Measurements from ENCODE around the gene RABEP2.

DNA sequence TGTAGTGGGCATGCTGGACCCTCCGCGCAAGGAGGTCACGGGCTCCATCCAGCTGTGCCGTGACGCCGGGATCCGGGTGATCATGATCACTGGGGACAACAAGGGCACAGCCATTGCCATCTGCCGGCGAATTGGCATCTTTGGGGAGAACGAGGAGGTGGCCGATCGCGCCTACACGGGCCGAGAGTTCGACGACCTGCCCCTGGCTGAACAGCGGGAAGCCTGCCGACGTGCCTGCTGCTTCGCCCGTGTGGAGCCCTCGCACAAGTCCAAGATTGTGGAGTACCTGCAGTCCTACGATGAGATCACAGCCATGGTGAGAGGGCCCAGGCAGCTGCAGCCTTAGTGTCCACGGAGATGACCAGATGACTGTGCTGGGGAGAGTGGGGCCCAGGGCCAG lies 24.4 kb downstream of the RABEP2 start:
- TF ChIP-seq, protein P1, sequence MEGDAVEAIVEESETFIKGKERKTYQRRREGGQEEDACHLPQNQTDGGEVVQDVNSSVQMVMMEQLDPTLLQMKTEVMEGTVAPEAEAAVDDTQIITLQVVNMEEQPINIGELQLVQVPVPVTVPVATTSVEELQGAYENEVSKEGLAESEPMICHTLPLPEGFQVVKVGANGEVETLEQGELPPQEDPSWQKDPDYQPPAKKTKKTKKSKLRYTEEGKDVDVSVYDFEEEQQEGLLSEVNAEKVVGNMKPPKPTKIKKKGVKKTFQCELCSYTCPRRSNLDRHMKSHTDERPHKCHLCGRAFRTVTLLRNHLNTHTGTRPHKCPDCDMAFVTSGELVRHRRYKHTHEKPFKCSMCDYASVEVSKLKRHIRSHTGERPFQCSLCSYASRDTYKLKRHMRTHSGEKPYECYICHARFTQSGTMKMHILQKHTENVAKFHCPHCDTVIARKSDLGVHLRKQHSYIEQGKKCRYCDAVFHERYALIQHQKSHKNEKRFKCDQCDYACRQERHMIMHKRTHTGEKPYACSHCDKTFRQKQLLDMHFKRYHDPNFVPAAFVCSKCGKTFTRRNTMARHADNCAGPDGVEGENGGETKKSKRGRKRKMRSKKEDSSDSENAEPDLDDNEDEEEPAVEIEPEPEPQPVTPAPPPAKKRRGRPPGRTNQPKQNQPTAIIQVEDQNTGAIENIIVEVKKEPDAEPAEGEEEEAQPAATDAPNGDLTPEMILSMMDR (IDR thresholded peaks at IDR 0.05; ENCODE audit: low read depth, low read length) = no peak
- TF ChIP-seq EZH2phosphoT487 (IDR thresholded peaks at IDR 0.05; ENCODE audit: low read depth) = no peak

Measured in OCI-LY3 (cell line).